ENCODE data around the gene XDH. TPM values are rescaled to one million over a fixed set of nuclear protein-coding genes. Genes with fewer than 3 reads are reported as not detected.

XDH gene
- polyA plus RNA-seq, 1 experiment = 0.35 TPM

GRCh38 chr2:31386172-31386571 lies 28.4 kb downstream of the XDH start:
- no peak for DNase-seq (ENCODE audit: low read depth, low spot score)
- POLR2A ChIA-PET = no interaction called here
- H3K9me3 ChIP-seq (ENCODE audit: control insufficient read depth, insufficient read depth, low read length) = no peaks in the 10 kb centered on the region
- CTCF ChIA-PET = interaction anchor here (0.6 kb wide), 1 partner anchor 1782 kb away, joined by 3 read pairs; no protein-coding TSS in a partner anchor
- no peak overlapping the region for H3K4me3 ChIP-seq (ENCODE audit: low read depth, low read length)
- no peaks in the 10 kb centered on the region for H3K27me3 ChIP-seq (ENCODE audit: control insufficient read depth, insufficient read depth, low read length)
- no peak for TF ChIP-seq CTCF (IDR thresholded peaks at IDR 0.05; ENCODE audit: low read depth, low read length)
- H3K27ac ChIP-seq (ENCODE audit: low read depth, low read length) = no peak overlapping the region

- DNase-seq (ENCODE audit: low read depth, low spot score) = peak; percentile 84
- 0 out of 2 replicates have a peak, but pooled peaks have one; percentile 2 for TF ChIP-seq CTCF (IDR thresholded peaks at IDR 0.05; ENCODE audit: low read depth, low read length)
- no peaks in the 10 kb centered on the region for H3K27me3 ChIP-seq (ENCODE audit: control insufficient read depth, insufficient read depth, low read length)
- CTCF ChIA-PET = interaction anchor here (0.5 to 1.5 kb wide), 2 partner anchors 17 to 568 kb away, joined by 4 to 9 read pairs; no protein-coding TSS in a partner anchor
- H3K27ac ChIP-seq (ENCODE audit: low read depth, low read length) = peak overlapping the region; percentile 100
- no peak overlapping the region for H3K4me3 ChIP-seq (ENCODE audit: low read depth, low read length)
- no peaks in the 10 kb centered on the region for H3K9me3 ChIP-seq (ENCODE audit: control insufficient read depth, insufficient read depth, low read length)
- POLR2A ChIA-PET = no interaction called here
Observed at GRCh38 chr2:31384771-31385276, 29.7 kb downstream of the XDH start.

GRCh38 chr2:31384351-31384750 lies 30.2 kb downstream of the XDH start:
- H3K4me3 ChIP-seq (ENCODE audit: low read depth, low read length) = no peak overlapping the region
- no peaks in the 10 kb centered on the region for H3K9me3 ChIP-seq (ENCODE audit: control insufficient read depth, insufficient read depth, low read length)
- TF ChIP-seq CTCF (IDR thresholded peaks at IDR 0.05; ENCODE audit: low read depth, low read length) = no peak
- CTCF ChIA-PET = interaction anchor here (0.5 to 1.5 kb wide), 2 partner anchors 17 to 569 kb away, joined by 4 to 9 read pairs; no protein-coding TSS in a partner anchor
- POLR2A ChIA-PET = no interaction called here
- peak; percentile 82 for DNase-seq (ENCODE audit: low read depth, low spot score)
- H3K27ac ChIP-seq (ENCODE audit: low read depth, low read length) = peak overlapping the region; percentile 100
- H3K27me3 ChIP-seq (ENCODE audit: control insufficient read depth, insufficient read depth, low read length) = no peaks in the 10 kb centered on the region

- ChIA-PET CTCF (interaction anchor here (1.5 kb wide), 1 partner anchor 18 kb away, joined by 4 read pairs; no protein-coding TSS in a partner anchor), POLR2A (interaction anchor here (0.8 kb wide), 1 partner anchor 393 kb away, joined by 4 read pairs; no protein-coding TSS in a partner anchor)
- TF ChIP-seq CTCF (IDR thresholded peaks at IDR 0.05; ENCODE audit: low read depth, low read length) = no peak
- no peak for DNase-seq (ENCODE audit: low read depth, low spot score)
- Histone ChIP-seq H3K9me3 (ENCODE audit: control insufficient read depth, insufficient read depth, low read length) (no peaks in the 10 kb centered on the region), H3K27me3 (ENCODE audit: control insufficient read depth, insufficient read depth, low read length) (no peaks in the 10 kb centered on the region), H3K27ac (ENCODE audit: low read depth, low read length) (peak overlapping the region; percentile 69), H3K4me3 (ENCODE audit: low read depth, low read length) (no peak overlapping the region)
Observed at GRCh38 chr2:31383471-31384153, 30.9 kb downstream of the XDH start.

Data from AG04450 (cell line).